Right cardiac atrium (tissue), 5 donors: ENCODE results near the gene NADSYN1. TPM values are rescaled to one million over a fixed set of nuclear protein-coding genes. Genes with fewer than 3 reads are reported as not detected.

Experiments
- ATAC-seq, 2 donors: fragments of 200-7000 bp; cut with Tn5 transposase; one replicate each; pipeline versions ENCODE4 v1.8.0 to v1.9.1; 2020; ENCODE audit warnings: moderate library complexity in 2 of 2, mild to moderate bottlenecking in 1 of 2
- DNase-seq, 3 donors: peaks; one replicate each; pipeline ENCODE4 v3.0.0-alpha.2; 2020
- H3K27ac ChIP-seq: one replicate; pipeline ENCODE4 v1.5.1; 2013; ENCODE audit warnings: mild to moderate bottlenecking, low read length, control low read depth, moderate library complexity
- H3K27me3 ChIP-seq: one replicate; pipeline ENCODE4 v1.6.1; 2013; ENCODE audit not compliant: control insufficient read depth, insufficient read depth
- H3K4me1 ChIP-seq: one replicate; pipeline ENCODE4 v1.6.1; 2013; ENCODE audit warnings: low read length; ENCODE audit not compliant: control insufficient read depth, insufficient read depth
- H3K4me3 ChIP-seq: one replicate; pipeline ENCODE4 v1.5.1; 2013; ENCODE audit warnings: low read length, control low read depth
- H3K9me3 ChIP-seq: one replicate; pipeline ENCODE4 v1.6.1; 2013; ENCODE audit warnings: low read length; ENCODE audit not compliant: control insufficient read depth
- WGBS: extraction: QIAGEN DNeasy Blood & Tissue Kit; methylation state at CpG from one replicate; pipeline ENCODE4 v1.1.7; 2013; 5-methylcytosine and 5-hydroxymethylcytosine counted together
- intact Hi-C, 4 donors: fragments of 100-400 bp; cut with DNase I; formaldehyde crosslinking; loops; one replicate each; pipeline versions ENCODE4 v1.11.0 to v1.14.0; 2022 to 2023
- polyA plus RNA-seq: library from polyadenylated mRNA; stranded (reverse); fragments of 200-250 nt; gene quantifications from one replicate; pipeline ENCODE4 v1.2.3, GENCODE V29; 2013
- total RNA-seq, 4 donors: library from RNA; stranded (reverse); fragmentation: NEBNext Ultra II Directional; extraction: Animal tissue kit (Norgen Biotek cat#: 25700); gene quantifications; one replicate each; pipeline ENCODE4 v1.2.1, GENCODE V29; 2021
- donor health status: healthy with polysubstance abuse.
- donor health status: DM: no; HTN: yes; CAD: no.
- donor health status: DM: no; HTN: no; CAD: no.
- donor health status: DM: no; HTN: yes; CAD: no; lungs with severe emphysema.
- donor health status: DM: yes; HTN: yes; CAD: no.

The NADSYN1 gene
- total and polyA plus RNA-seq, 5 donors, result 21.5 to 28.2 (median 25.1) TPM

DNA sequence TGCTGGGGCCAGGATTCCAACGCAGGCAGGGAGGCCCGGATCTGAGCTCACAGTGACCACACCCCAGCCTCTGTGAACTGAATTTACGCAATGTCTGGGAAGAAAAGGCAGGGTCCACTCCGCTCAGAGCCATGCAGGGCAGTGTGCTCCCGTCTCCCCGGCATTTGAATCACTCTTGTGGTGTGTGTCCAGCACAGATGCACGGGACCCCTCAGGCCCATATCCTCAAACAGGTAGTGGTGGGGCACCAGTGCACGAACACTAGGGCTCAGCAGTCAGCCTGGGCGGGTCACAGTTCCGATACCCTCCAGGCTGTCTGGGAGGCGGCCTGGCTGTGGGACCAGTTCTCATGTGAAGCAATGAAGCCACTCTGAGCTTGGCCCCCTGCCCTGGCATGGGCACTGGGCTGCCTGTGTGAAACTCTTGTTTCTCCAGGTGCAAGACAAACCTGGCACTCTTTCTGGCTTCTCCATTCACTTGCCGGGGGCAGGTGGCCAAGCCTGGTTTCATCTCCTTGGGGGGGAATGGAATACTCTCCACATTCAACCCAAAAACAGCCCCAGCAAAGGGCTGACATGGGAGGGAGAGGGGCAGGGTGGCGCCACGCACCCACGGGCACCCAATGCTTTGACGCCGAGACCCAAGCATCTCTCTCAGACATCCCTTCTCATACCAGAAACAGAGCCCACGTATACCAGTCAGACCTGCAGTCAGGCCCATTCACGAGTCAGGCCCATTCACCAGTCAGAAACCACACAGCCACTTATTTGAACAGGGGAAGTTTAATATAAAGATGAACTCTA, 19.2 kb upstream of the NADSYN1 start:
- intact Hi-C loops, result no loop called here
- 74% methylated on average over 19 of the region's 19 CpGs for whole genome bisulfite sequencing
- Histone ChIP-seq H3K9me3 (no peaks in the 10 kb centered on the region), H3K4me3 (no peak overlapping the region), H3K4me1 (peaks cover 7% of the 10 kb centered on the region), H3K27ac (peak overlapping the region; percentile 95), H3K27me3 (no peaks in the 10 kb centered on the region)
- peak; percentile 76 to 83 for ATAC-seq
- peak; percentile 79 to 85 (median 80) for DNase-seq

DNA sequence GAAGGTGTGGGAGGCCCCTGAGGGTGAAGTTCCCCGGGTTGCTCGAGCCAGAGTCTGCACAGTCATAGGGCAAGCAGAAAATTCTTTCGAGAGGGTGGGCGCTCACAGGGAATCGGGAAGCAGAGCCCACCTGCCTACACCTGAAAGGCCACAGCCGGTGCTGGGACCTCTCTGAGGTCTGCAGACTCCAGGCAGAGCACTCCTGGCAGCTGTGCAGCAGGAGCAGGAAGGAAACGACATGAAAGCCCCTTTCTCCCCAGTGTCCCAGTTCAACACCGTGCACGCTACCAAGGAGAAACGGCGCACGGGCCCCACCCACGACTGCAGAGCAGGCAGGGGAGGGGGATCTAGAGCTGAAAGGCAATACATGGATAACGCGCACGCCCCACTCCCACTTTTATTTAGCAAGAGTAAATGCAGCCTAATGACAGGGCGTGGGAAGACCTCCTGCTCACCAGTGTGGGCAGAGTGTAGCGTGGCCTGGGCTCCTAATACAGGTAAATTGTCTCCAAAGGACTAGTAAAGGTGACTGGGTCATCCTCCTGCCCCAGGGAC, 18.4 kb upstream of the NADSYN1 start:
- peak in 1 of 3 donors; percentile 43 for DNase-seq
- intact Hi-C loops, result no loop called here
- H3K27ac ChIP-seq, result no peak overlapping the region

DNA sequence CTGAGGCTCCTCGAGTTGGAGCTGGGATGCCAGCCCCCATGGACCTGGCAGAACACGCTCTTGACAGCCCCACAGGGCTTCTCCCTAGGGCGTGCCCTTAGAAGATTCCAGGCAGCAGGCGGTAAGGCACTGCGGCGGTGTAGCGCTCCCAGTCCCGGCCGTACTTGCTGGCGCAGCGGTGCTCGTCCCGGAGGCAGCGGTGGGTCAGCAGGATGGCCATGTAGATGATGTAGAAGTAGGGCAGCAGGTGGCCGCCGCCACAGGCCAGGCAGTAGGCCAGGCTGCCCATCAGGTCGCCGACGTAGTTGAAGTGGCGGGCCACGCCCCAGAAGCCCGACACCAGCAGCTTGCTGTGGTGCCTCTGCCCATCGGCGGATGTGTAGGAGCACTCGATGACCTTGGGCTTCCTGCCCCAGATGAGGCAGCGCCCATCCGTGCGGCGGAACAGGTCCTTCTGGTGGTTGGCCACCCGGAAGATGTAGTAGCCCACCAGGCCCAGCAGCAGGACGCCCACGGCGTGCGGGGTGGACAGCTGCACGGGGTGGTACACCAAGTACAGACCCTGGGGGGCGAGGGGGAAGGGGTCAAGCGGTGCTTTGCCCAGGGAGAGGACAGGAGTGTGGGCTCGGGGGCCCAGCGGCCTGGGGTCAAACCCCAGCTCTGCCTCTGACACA, 17.6 kb upstream of the NADSYN1 start:
- 97% methylated on average over 39 of the region's 39 CpGs for WGBS
- Histone ChIP-seq H3K4me1 (peaks cover 7% of the 10 kb centered on the region), H3K27me3 (no peaks in the 10 kb centered on the region), H3K4me3 (no peak overlapping the region), H3K27ac (no peak overlapping the region), H3K9me3 (no peaks in the 10 kb centered on the region)
- intact Hi-C loops, result no loop called here
- ATAC-seq (no peak), DNase-seq (peak in 2 of 3 donors; percentile 55 to 58)

More for the DNA sequence above, 18.4 kb upstream of the NADSYN1 start:
- Histone ChIP-seq H3K4me1 (peaks cover 7% of the 10 kb centered on the region), H3K27me3 (no peaks in the 10 kb centered on the region), H3K9me3 (no peaks in the 10 kb centered on the region), H3K4me3 (no peak overlapping the region)
- ATAC-seq, result no peak
- WGBS, result 77% methylated on average over 18 of the region's 18 CpGs

DNA sequence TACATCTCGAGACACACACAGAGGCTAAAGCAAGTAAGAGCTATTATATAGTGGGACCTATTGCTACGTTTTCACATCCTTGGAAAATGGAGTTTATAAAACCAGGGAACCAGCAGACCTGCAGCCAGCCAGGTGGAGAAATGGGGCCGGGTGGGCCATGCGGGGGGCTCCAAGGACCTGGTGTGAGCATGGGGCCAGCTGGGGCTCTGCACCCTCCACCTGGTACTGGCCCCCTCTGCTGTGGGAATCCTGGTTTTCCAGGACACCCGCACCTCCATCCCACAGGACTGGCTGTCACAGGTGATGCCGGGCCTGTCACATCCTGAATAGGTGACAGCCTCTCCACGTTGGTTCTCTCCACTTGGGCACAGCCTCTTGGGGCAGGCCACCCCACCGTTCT, 16.1 kb upstream of the NADSYN1 start:
- DNase-seq (no peak), ATAC-seq (no peak)
- no peak overlapping the region for H3K4me3 ChIP-seq
- peaks cover 7% of the 10 kb centered on the region for H3K4me1 ChIP-seq
- H3K27ac ChIP-seq, result no peak overlapping the region
- intact Hi-C loops, result no loop called here
- H3K9me3 ChIP-seq, result no peaks in the 10 kb centered on the region
- H3K27me3 ChIP-seq, result no peaks in the 10 kb centered on the region
- 90% methylated on average over 8 of the region's 8 CpGs for WGBS

DNA sequence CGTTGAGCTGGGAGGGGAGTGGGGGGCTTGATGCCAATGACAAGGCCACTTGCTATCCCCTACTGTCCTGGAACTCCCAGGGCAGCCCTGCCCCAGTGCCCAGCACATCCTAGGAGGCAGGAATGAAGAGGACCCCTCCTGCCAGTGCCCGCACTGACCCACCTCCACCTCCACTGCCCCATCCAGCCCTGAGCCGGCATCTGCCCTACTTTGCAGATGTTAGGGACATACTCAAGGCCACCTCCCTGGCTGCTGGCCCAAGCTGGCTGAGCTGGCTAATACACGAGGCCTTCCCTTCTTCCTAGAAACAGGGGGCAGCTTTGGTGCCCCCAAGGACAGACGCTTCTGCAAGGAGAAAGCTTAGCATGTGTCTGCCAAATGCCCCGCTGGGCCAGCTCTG, 15.6 kb upstream of the NADSYN1 start:
- intact Hi-C loops, result no loop called here
- WGBS, result 83% methylated on average over 6 of the region's 6 CpGs
- Histone ChIP-seq H3K27me3 (no peaks in the 10 kb centered on the region), H3K27ac (no peak overlapping the region), H3K4me1 (peaks cover 7% of the 10 kb centered on the region), H3K4me3 (no peak overlapping the region), H3K9me3 (no peaks in the 10 kb centered on the region)
- no peak for ATAC-seq
- no peak for DNase-seq

DNA sequence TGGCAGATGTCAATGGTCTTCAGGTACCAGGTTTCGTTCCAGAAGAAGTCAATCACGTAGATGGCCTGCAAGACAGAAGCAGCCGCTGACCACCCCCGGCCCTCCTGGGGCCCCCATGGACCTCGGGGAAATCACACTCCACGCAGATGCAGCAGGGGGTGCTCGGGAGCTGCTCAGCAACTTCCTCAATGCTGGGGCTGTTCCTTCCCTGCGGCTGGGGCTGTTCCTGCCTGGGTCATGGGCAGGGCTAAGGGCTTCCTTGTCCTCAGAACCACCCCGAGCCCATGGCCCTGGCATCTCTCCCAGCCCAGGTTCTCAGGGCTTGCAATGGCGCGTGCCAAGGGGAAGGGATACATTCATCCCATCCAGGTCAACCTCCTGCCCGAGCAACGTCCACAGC, 15.1 kb upstream of the NADSYN1 start:
- DNase-seq (no peak), ATAC-seq (no peak)
- H3K4me3 ChIP-seq, result no peak overlapping the region
- no peak overlapping the region for H3K27ac ChIP-seq
- 75% methylated on average over 13 of the region's 13 CpGs for WGBS
- intact Hi-C loops, result no loop called here
- H3K9me3 ChIP-seq, result no peaks in the 10 kb centered on the region
- H3K4me1 ChIP-seq, result peaks cover 4% of the 10 kb centered on the region
- no peaks in the 10 kb centered on the region for H3K27me3 ChIP-seq

DNA sequence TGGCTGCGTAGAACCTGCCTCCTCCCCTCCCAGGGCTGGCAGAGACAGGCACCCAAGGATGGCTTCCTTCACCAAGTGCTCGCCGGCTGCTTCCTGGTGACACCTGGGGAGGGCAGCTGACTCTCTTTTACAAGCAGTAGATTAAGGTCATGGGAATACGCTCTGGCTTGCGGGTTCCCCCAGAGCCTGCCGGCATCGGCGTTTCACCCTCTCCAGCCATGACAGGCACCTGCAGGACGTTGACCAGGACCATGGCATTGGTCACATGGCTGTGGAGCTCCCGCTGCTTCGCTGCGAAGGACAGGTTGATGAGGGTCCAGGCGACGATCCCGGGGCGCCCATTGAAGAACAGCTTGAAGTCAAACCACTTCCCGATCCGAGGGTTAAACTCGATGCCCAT, 14.4 kb upstream of the NADSYN1 start:
- Histone ChIP-seq H3K27ac (no peak overlapping the region), H3K4me3 (no peak overlapping the region), H3K4me1 (no peaks in the 10 kb centered on the region), H3K9me3 (no peaks in the 10 kb centered on the region), H3K27me3 (no peaks in the 10 kb centered on the region)
- intact Hi-C loops, result no loop called here
- no peak for DNase-seq
- WGBS, result 94% methylated on average over 19 of the region's 19 CpGs
- no peak for ATAC-seq

DNA sequence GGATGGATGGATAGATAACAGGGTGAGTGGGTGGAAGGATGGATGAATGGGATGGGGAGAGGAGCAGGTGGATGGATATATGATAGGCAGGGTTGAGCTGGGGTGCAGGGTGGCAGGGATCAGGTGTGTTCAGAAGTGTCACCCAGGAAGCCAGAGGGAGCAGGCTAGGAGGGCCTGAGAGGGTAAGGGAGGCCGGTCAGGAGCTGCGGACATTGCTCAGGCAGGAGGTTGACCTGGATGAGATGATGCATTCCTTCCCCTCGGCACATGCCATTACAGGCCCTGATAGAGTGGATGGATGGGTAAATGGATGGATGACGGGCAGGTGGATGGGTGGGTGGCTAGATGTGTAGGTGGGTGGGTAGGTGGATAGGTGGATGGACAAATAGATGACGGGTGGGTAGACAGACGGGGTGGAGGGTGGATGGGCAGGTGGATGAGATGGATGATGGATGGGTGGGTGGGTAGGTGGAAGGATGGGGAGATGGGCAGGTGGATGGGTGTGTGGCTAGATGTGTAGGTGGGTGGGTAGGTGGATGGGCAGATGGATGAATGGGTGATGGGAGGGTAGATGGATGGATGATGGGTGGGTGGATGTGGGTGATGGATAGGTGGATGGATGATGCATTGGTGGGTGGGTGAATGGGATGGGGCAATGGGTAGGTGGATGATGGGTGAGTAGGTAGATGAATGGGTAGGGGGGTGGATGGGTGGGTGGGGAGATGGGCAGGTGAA, 12.8 kb upstream of the NADSYN1 start:
- H3K27ac ChIP-seq, result no peak overlapping the region
- ATAC-seq (no peak), DNase-seq (no peak)
- no peaks in the 10 kb centered on the region for H3K4me1 ChIP-seq
- intact Hi-C loops, result no loop called here
- no peaks in the 10 kb centered on the region for H3K9me3 ChIP-seq
- WGBS, result 94% methylated on average over 6 of the region's 6 CpGs
- H3K4me3 ChIP-seq, result no peak overlapping the region
- H3K27me3 ChIP-seq, result no peaks in the 10 kb centered on the region

DNA sequence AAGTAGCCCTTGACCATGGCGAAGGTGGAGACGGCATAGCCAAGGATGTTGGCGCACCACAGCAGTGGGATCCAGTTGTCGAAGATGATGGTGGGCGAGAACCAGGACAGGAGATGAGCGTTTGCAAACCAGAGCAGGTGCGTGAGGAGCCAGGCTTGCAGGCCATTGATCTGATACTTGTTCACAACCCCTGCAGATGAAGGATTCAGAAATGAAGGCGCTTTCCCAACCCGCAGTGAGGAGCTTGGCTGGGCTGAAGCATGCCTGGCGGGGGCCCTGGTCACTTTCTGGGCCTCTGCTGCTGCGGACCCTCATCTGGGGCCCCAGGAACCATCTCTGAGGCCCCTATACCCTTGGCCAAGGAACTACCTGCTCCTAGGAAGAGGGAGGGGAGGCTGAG, 11.8 kb upstream of the NADSYN1 start:
- H3K27ac ChIP-seq, result no peak overlapping the region
- no peak for ATAC-seq
- intact Hi-C loops, result no loop called here

DNA sequence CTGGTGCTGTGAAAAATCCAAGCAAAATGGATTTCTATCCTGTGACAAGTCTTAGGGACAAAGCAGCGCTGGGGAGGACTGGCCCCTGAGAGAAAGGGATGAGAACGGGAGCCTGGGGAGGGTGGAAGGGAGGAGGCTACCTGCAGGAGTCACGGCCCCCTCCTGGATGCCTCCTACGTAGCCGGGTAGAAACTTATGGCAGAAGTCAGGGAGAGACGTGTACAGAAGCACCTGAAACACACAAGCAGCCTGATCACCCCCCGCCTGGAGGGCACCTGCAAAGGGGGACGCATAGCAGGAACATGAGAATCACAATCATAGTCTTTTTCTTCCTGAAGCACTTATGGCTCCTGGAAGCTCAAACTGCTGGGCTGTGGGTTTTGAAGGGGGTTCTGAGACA, 10.9 kb upstream of the NADSYN1 start:
- Histone ChIP-seq H3K4me1 (no peaks in the 10 kb centered on the region), H3K27me3 (no peaks in the 10 kb centered on the region), H3K27ac (no peak overlapping the region), H3K4me3 (no peak overlapping the region), H3K9me3 (no peaks in the 10 kb centered on the region)
- no peak for ATAC-seq
- no peak for DNase-seq
- WGBS, result 91% methylated on average over 8 of the region's 8 CpGs
- intact Hi-C loops, result no loop called here

More for the DNA sequence above, 11.8 kb upstream of the NADSYN1 start:
- Histone ChIP-seq H3K4me1 (no peaks in the 10 kb centered on the region), H3K27me3 (no peaks in the 10 kb centered on the region), H3K4me3 (no peak overlapping the region), H3K9me3 (no peaks in the 10 kb centered on the region)
- 96% methylated on average over 11 of the region's 11 CpGs for WGBS
- DNase-seq, result no peak

DNA sequence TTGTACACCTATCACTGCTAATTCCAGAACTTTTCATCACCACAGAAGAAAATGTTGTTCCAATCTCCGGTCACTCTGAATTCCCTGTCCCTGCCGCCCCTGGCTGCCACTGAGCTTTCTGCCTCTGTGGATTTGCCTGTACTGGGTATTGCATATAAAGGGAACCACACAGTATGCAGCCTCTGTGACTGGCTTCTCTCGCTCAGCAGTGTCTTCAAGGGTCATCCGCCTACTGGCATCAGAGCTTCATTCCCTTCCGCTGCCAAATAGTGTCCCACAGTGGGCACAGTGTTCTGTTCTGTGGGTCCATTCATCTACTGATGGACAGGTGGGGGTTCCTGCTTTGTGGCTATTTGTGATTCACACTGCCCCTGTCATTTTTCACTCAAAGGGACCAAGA, 10.1 kb upstream of the NADSYN1 start:
- H3K4me1 ChIP-seq, result no peaks in the 10 kb centered on the region
- no peak for DNase-seq
- H3K27me3 ChIP-seq, result no peaks in the 10 kb centered on the region
- intact Hi-C loops, result no loop called here
- no peak overlapping the region for H3K27ac ChIP-seq
- 97% methylated on average over 5 of the region's 5 CpGs for WGBS
- H3K9me3 ChIP-seq, result no peaks in the 10 kb centered on the region
- H3K4me3 ChIP-seq, result no peak overlapping the region
- no peak for ATAC-seq
